GM12891 (cell line): Measurements from ENCODE around the gene ENG.

Experiments used
- DNase-seq: peaks from one replicate; pipeline ENCODE4 v3.0.0; 2011; ENCODE audit warnings: low spot score; ENCODE audit not compliant: insufficient read length
- FAIRE-seq: peaks from 2 replicates; lab custom pipeline; 2011; peaks lifted over from hg19 to GRCh38; lab: Jason Lieb, UNC
- PAX5 ChIP-seq: IDR thresholded peaks from 2 replicates; pipeline ENCODE4 v1.6.1; 2011; ENCODE audit warnings: low read length, moderate library complexity, mild to moderate bottlenecking; ENCODE audit not compliant: insufficient read depth, severe bottlenecking
- POLR2A ChIP-seq: IDR thresholded peaks from 2 replicates; pipeline ENCODE4 v1.6.1; 2011; ENCODE audit warnings: low read depth, low read length, control low read depth
- POLR2AphosphoS5 ChIP-seq: IDR thresholded peaks from 2 replicates; pipeline ENCODE4 v1.6.1; 2011; ENCODE audit warnings: low read depth, low read length, control low read depth
- POU2F2 ChIP-seq: IDR thresholded peaks from 2 replicates; pipeline ENCODE4 v1.6.1; 2011; ENCODE audit warnings: low read depth, mild to moderate bottlenecking, control low read depth, low read length, moderate library complexity
- SPI1 ChIP-seq: IDR thresholded peaks from 2 replicates; pipeline ENCODE4 v1.6.1; 2011; ENCODE audit warnings: low read depth, low read length, control low read depth
- TAF1 ChIP-seq: IDR thresholded peaks from 2 replicates; pipeline ENCODE4 v1.6.1; 2011; ENCODE audit warnings: low read depth, low read length, control low read depth

Gene ENG

GRCh38 chr9:127812011-127812410, 42.4 kb downstream of the ENG start:
- no peak for TF ChIP-seq SPI1
- no peak for TF ChIP-seq TAF1
- no peak for TF ChIP-seq PAX5
- no peak for TF ChIP-seq POLR2AphosphoS5
- TF ChIP-seq POLR2A: no peak
- TF ChIP-seq POU2F2: no peak
- DNase-seq: no peak
- FAIRE-seq: no peak

- TF ChIP-seq SPI1: no peak
- TF ChIP-seq POU2F2: no peak
- FAIRE-seq: peak; percentile 26
- DNase-seq: no peak
Measured at GRCh38 chr9:127810378-127811187, 43.9 kb downstream of the ENG start.

GRCh38 chr9:127809540-127810377, 44.7 kb downstream of the ENG start:
- FAIRE-seq: no peak
- no peak for TF ChIP-seq SPI1
- no peak for TF ChIP-seq POLR2A
- TF ChIP-seq PAX5: no peak
- no peak for TF ChIP-seq TAF1
- TF ChIP-seq POLR2AphosphoS5: no peak
- no peak for TF ChIP-seq POU2F2

GRCh38 chr9:127809002-127809539, 45.4 kb downstream of the ENG start:
- TF ChIP-seq SPI1 (no peak), PAX5 (no peak), POLR2AphosphoS5 (no peak)
- DNase-seq (no peak), FAIRE-seq (no peak)

More at GRCh38 chr9:127809540-127810377, 44.7 kb downstream of the ENG start:
- no peak for DNase-seq

GRCh38 chr9:127808347-127809001, 46.0 kb downstream of the ENG start:
- DNase-seq (no peak), FAIRE-seq (no peak)
- TF ChIP-seq POU2F2 (no peak), TAF1 (no peak), POLR2A (no peak), PAX5 (no peak), SPI1 (no peak), POLR2AphosphoS5 (no peak)

- TF ChIP-seq PAX5 (no peak), POLR2A (0 out of 2 replicates have a peak, but pooled peaks have one; percentile 5)
- FAIRE-seq: no peak
Measured at GRCh38 chr9:127806871-127807270, 47.6 kb downstream of the ENG start.

GRCh38 chr9:127805620-127806019, 48.8 kb downstream of the ENG start:
- DNase-seq (no peak), FAIRE-seq (no peak)
- TF ChIP-seq TAF1: no peak
- no peak for TF ChIP-seq POU2F2
- no peak for TF ChIP-seq POLR2AphosphoS5
- TF ChIP-seq POLR2A: no peak
- TF ChIP-seq PAX5: no peak
- TF ChIP-seq SPI1: no peak

More at GRCh38 chr9:127806871-127807270, 47.6 kb downstream of the ENG start:
- no peak for DNase-seq

- peak; percentile 44; the same call in 1 of the 2 replicates for TF ChIP-seq POLR2A
- TF ChIP-seq SPI1: no peak
- FAIRE-seq: peak; percentile 72
- no peak for DNase-seq
Measured at GRCh38 chr9:127803507-127804352, 50.7 kb downstream of the ENG start.
